Thyroid gland (tissue), 4 donors: ENCODE results near the gene ZNF438.

Source experiments
- POLR2A ChIP-seq, 2 donors: fragments of 450-650 bp; IDR thresholded peaks; one replicate each; pipeline ENCODE4 v1.6.1; 2017; ENCODE audit warnings: antibody characterized with exemption in 2 of 2, mild to moderate bottlenecking in 2 of 2, moderate library complexity in 1 of 2
- TF ChIP-seq, protein P1 (sequence below), 6 experiments: fragments of 200-600 bp in 3 of 6; fragments of 450-650 bp in 3 of 6; sonication (generic) in 3 of 6; IDR thresholded peaks; one replicate each; pipeline ENCODE4 v1.5.1; 2016 to 2019; ENCODE audit warnings: antibody characterized with exemption in 6 of 6, mild to moderate bottlenecking in 2 of 6, inconsistent platforms in 1 of 6, moderate library complexity in 1 of 6

DNA sequence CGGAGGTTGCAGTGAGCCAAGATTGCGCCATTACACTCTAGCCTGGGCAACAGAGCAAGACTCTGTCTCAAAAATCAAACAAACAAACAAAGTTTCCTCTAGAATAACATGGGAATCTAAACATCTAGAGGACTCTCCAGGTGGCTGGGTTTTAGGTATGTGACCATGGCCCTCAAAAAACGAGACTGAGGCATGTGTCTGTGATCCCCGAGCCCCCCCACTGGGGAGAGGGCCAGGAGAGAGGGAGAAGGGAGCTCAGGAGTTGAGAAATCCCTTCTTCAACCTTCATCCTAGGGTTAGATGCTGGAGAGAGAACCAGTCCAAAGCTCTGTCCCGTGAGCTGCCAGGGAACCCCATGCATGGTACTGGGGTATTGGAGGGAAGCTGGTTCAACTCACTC lies 214.1 kb downstream of the ZNF438 start:
- TF ChIP-seq, protein P1, sequence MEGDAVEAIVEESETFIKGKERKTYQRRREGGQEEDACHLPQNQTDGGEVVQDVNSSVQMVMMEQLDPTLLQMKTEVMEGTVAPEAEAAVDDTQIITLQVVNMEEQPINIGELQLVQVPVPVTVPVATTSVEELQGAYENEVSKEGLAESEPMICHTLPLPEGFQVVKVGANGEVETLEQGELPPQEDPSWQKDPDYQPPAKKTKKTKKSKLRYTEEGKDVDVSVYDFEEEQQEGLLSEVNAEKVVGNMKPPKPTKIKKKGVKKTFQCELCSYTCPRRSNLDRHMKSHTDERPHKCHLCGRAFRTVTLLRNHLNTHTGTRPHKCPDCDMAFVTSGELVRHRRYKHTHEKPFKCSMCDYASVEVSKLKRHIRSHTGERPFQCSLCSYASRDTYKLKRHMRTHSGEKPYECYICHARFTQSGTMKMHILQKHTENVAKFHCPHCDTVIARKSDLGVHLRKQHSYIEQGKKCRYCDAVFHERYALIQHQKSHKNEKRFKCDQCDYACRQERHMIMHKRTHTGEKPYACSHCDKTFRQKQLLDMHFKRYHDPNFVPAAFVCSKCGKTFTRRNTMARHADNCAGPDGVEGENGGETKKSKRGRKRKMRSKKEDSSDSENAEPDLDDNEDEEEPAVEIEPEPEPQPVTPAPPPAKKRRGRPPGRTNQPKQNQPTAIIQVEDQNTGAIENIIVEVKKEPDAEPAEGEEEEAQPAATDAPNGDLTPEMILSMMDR (IDR thresholded peaks at IDR 0.05): no peak
- no peak for TF ChIP-seq POLR2A (IDR thresholded peaks at IDR 0.05)
